IPS-18a (cell line): ENCODE results near the gene FZD1.
"Not testable (repeated sequence)": the region's sequence is repeated elsewhere in the genome, so short reads cannot be mapped to it uniquely, and the experiment has no call there.

Experiments used
- H3K27ac ChIP-seq: one replicate; pipeline ENCODE4 v1.5.1; 2013; ENCODE audit warnings: low read length
- H3K27me3 ChIP-seq: one replicate; pipeline ENCODE4 v1.6.1; 2013; ENCODE audit warnings: mild to moderate bottlenecking, low read length; ENCODE audit not compliant: control insufficient read depth, insufficient read depth
- H3K36me3 ChIP-seq: one replicate; pipeline ENCODE4 v1.6.1; 2013; ENCODE audit warnings: low read depth, low read length; ENCODE audit not compliant: control insufficient read depth
- H3K4me1 ChIP-seq: one replicate; pipeline ENCODE4 v1.6.1; 2013; ENCODE audit warnings: low read depth, low read length; ENCODE audit not compliant: control insufficient read depth
- H3K4me3 ChIP-seq: one replicate; pipeline ENCODE4 v1.5.1; 2013; ENCODE audit warnings: low read length
- H3K9ac ChIP-seq: one replicate; pipeline ENCODE4 v1.6.1; 2013; ENCODE audit warnings: mild to moderate bottlenecking, low read length, moderate library complexity
- H3K9me3 ChIP-seq: one replicate; pipeline ENCODE4 v1.6.1; 2013; ENCODE audit warnings: low read depth, low read length; ENCODE audit not compliant: control insufficient read depth

FZD1 gene

GRCh38 chr7:91306266-91306665 is 42.0 kb downstream of the FZD1 start:
- Histone ChIP-seq H3K27ac (no peak overlapping the region), H3K4me3 (no peak overlapping the region), H3K9me3 (no peaks in the 10 kb centered on the region), H3K9ac (no peak overlapping the region), H3K27me3 (no peaks in the 10 kb centered on the region), H3K36me3 (no peaks in the 10 kb centered on the region), H3K4me1 (peaks cover 4% of the 10 kb centered on the region)

- no peak overlapping the region for H3K9ac ChIP-seq
- no peaks in the 10 kb centered on the region for H3K36me3 ChIP-seq
- H3K4me1 ChIP-seq = peaks cover 4% of the 10 kb centered on the region
- H3K4me3 ChIP-seq = no peak overlapping the region
- no peaks in the 10 kb centered on the region for H3K9me3 ChIP-seq
- H3K27me3 ChIP-seq = no peaks in the 10 kb centered on the region
- H3K27ac ChIP-seq = no peak overlapping the region
Observed at GRCh38 chr7:91307467-91307866, 43.2 kb downstream of the FZD1 start.

- H3K9ac ChIP-seq, H3K27ac ChIP-seq, H3K9me3 ChIP-seq, H3K4me1 ChIP-seq, H3K36me3 ChIP-seq, H3K27me3 ChIP-seq, H3K4me3 ChIP-seq: not testable (repeated sequence)
Observed at GRCh38 chr7:91308191-91308590, 44.0 kb downstream of the FZD1 start.

- Histone ChIP-seq H3K27me3 (no peaks in the 10 kb centered on the region), H3K9ac (no peak overlapping the region), H3K9me3 (no peaks in the 10 kb centered on the region), H3K4me1 (no peaks in the 10 kb centered on the region), H3K4me3 (no peak overlapping the region), H3K36me3 (no peaks in the 10 kb centered on the region), H3K27ac (no peak overlapping the region)
Observed at GRCh38 chr7:91310830-91311460, 46.7 kb downstream of the FZD1 start.

GRCh38 chr7:91311839-91312238 is 47.6 kb downstream of the FZD1 start:
- Histone ChIP-seq H3K4me1 (no peaks in the 10 kb centered on the region), H3K4me3 (no peak overlapping the region), H3K27ac (no peak overlapping the region), H3K9me3 (no peaks in the 10 kb centered on the region), H3K9ac (no peak overlapping the region), H3K36me3 (no peaks in the 10 kb centered on the region), H3K27me3 (no peaks in the 10 kb centered on the region)

- no peaks in the 10 kb centered on the region for H3K4me1 ChIP-seq
- no peaks in the 10 kb centered on the region for H3K36me3 ChIP-seq
- no peak overlapping the region for H3K9ac ChIP-seq
- no peak overlapping the region for H3K27ac ChIP-seq
- H3K27me3 ChIP-seq = no peaks in the 10 kb centered on the region
- no peak overlapping the region for H3K4me3 ChIP-seq
- H3K9me3 ChIP-seq = no peaks in the 10 kb centered on the region
Observed at GRCh38 chr7:91313113-91313512, 48.9 kb downstream of the FZD1 start.

- H3K4me1 ChIP-seq = no peaks in the 10 kb centered on the region
- H3K27ac ChIP-seq = no peak overlapping the region
- H3K4me3 ChIP-seq = no peak overlapping the region
- no peak overlapping the region for H3K9ac ChIP-seq
- H3K36me3 ChIP-seq = no peaks in the 10 kb centered on the region
- H3K9me3 ChIP-seq = no peaks in the 10 kb centered on the region
- no peaks in the 10 kb centered on the region for H3K27me3 ChIP-seq
Observed at GRCh38 chr7:91314591-91315323, 50.5 kb downstream of the FZD1 start.

- Histone ChIP-seq H3K36me3 (no peaks in the 10 kb centered on the region), H3K9ac (no peak overlapping the region)
Observed at GRCh38 chr7:91316426-91316825, 52.2 kb downstream of the FZD1 start.

GRCh38 chr7:91319351-91319750 is 55.1 kb downstream of the FZD1 start:
- no peaks in the 10 kb centered on the region for H3K27me3 ChIP-seq
- H3K4me3 ChIP-seq = no peak overlapping the region
- H3K27ac ChIP-seq = no peak overlapping the region
- H3K9ac ChIP-seq = no peak overlapping the region
- H3K9me3 ChIP-seq = no peaks in the 10 kb centered on the region
- no peaks in the 10 kb centered on the region for H3K36me3 ChIP-seq
- no peaks in the 10 kb centered on the region for H3K4me1 ChIP-seq

More at GRCh38 chr7:91316426-91316825, 52.2 kb downstream of the FZD1 start:
- no peaks in the 10 kb centered on the region for H3K4me1 ChIP-seq
- H3K4me3 ChIP-seq = no peak overlapping the region
- no peaks in the 10 kb centered on the region for H3K27me3 ChIP-seq
- no peak overlapping the region for H3K27ac ChIP-seq
- H3K9me3 ChIP-seq = no peaks in the 10 kb centered on the region

GRCh38 chr7:91320366-91321078 is 56.3 kb downstream of the FZD1 start:
- peaks cover 2% of the 10 kb centered on the region for H3K4me1 ChIP-seq
- no peaks in the 10 kb centered on the region for H3K36me3 ChIP-seq
- no peak overlapping the region for H3K27ac ChIP-seq
- H3K27me3 ChIP-seq = no peaks in the 10 kb centered on the region
- H3K4me3 ChIP-seq = no peak overlapping the region
- H3K9ac ChIP-seq = no peak overlapping the region
- H3K9me3 ChIP-seq = no peaks in the 10 kb centered on the region
